HG02610 (cell line): Measurements from ENCODE around the gene IWS1.
A peak's percentile ranks its signal among the peaks of the same experiment; 100 is the strongest.
"Not testable (repeated sequence)": the region's sequence is repeated elsewhere in the genome, so short reads cannot be mapped to it uniquely, and the experiment has no call there.

Experiments
- ATAC-seq: cut with Tn5 transposase; IDR thresholded peaks from one replicate; pipeline ENCODE4 v1.9.1; 2021; ENCODE audit warnings: mild to moderate bottlenecking, moderate library complexity; ENCODE audit not compliant: unreplicated experiment

The IWS1 gene

GRCh38 chr2:127526132-127527000 lies at the start of gene IWS1:
IWS1 (minus strand) TSS chr2:127526489; CDS start chr2:127526208, 281 bp downstream.
- peak; percentile 92 for ATAC-seq

GRCh38 chr2:127575941-127576432 lies 49.7 kb upstream of the IWS1 start:
- no peak for ATAC-seq

- ATAC-seq, result no peak
These were observed 49.0 kb upstream of the IWS1 start for GRCh38 chr2:127575185-127575765.

- no peak for ATAC-seq
These were observed 48.4 kb upstream of the IWS1 start for GRCh38 chr2:127574656-127575055.

- no peak for ATAC-seq
These were observed 47.5 kb upstream of the IWS1 start for GRCh38 chr2:127573771-127574170.

- ATAC-seq, result no peak
These were observed 47.0 kb upstream of the IWS1 start for GRCh38 chr2:127573298-127573697.

- no peak for ATAC-seq
These were observed 46.6 kb upstream of the IWS1 start for GRCh38 chr2:127572841-127573240.

GRCh38 chr2:127572352-127572751 lies 46.1 kb upstream of the IWS1 start:
- not testable (repeated sequence) for ATAC-seq

GRCh38 chr2:127570282-127571250 lies 44.3 kb upstream of the IWS1 start:
- no peak for ATAC-seq

GRCh38 chr2:127569666-127570065 lies 43.4 kb upstream of the IWS1 start:
- ATAC-seq, result no peak

GRCh38 chr2:127568128-127568527 lies 41.8 kb upstream of the IWS1 start:
- ATAC-seq, result no peak

GRCh38 chr2:127567351-127567854 lies 41.1 kb upstream of the IWS1 start:
- ATAC-seq, result no peak

- ATAC-seq, result no peak
These were observed 40.3 kb upstream of the IWS1 start for GRCh38 chr2:127566576-127566975.

GRCh38 chr2:127566139-127566417 lies 39.8 kb upstream of the IWS1 start:
- no peak for ATAC-seq

GRCh38 chr2:127565261-127566138 lies 39.2 kb upstream of the IWS1 start:
- no peak for ATAC-seq

- ATAC-seq, result no peak
These were observed 38.4 kb upstream of the IWS1 start for GRCh38 chr2:127564429-127565260.

- ATAC-seq, result peak; percentile 99
These were observed 37.5 kb upstream of the IWS1 start for GRCh38 chr2:127563458-127564428.

- ATAC-seq, result no peak
These were observed 36.6 kb upstream of the IWS1 start for GRCh38 chr2:127562936-127563335.
